H1 (cell line): Measurements from ENCODE around the gene CDH20. TPM values are rescaled to one million over a fixed set of nuclear protein-coding genes. Genes with fewer than 3 reads are reported as not detected.

Source experiments
- CTCF ChIA-PET: fragments of 300-600 bp; sonication (Branson Sonifier 250); formaldehyde crosslinking; loops from one replicate; lab custom pipeline; 2021; ENCODE audit not compliant: partially characterized antibody; lab: Charles Lee
- POLR2A ChIA-PET: fragments of 300-600 bp; sonication (Branson Sonifier 250); formaldehyde crosslinking; loops from one replicate; lab custom pipeline; 2021; ENCODE audit warnings: inconsistent platforms; ENCODE audit not compliant: partially characterized antibody; lab: Charles Lee
- DNase-seq, 2 experiments: peaks; one replicate each; pipeline versions ENCODE4 v3.0.0 to v3.0.0-alpha.2; 2010 to 2022; ENCODE audit warnings: low spot score in 2 of 2, low read depth in 1 of 2, mixed read lengths in 1 of 2
- FAIRE-seq: peaks from 2 replicates; lab custom pipeline; 2011; peaks lifted over from hg19 to GRCh38; lab: Jason Lieb, UNC
- H2AFZ ChIP-seq: 2 replicates; pipeline ENCODE4 v1.8.1; 2012; ENCODE audit warnings: low read length, inconsistent platforms
- H2AK5ac ChIP-seq: 2 replicates; pipeline ENCODE4 v1.6.1; 2013; ENCODE audit warnings: low read depth, low read length
- H2BK120ac ChIP-seq: replicated peaks from 2 replicates; pipeline ENCODE3; 2013; ENCODE audit warnings: low read depth, low read length, inconsistent platforms
- H2BK12ac ChIP-seq: 2 replicates; pipeline ENCODE4 v1.6.1; 2013; ENCODE audit warnings: low read depth, low read length
- H2BK15ac ChIP-seq: 2 replicates; pipeline ENCODE4 v1.6.1; 2013; ENCODE audit warnings: low read length
- H2BK20ac ChIP-seq: 2 replicates; pipeline ENCODE4 v1.6.1; 2013; ENCODE audit warnings: low read length
- H2BK5ac ChIP-seq: 2 replicates; pipeline ENCODE4 v1.6.1; 2013; ENCODE audit warnings: low read depth, low read length
- H3K14ac ChIP-seq: 2 replicates; pipeline ENCODE4 v1.6.1; 2013; ENCODE audit warnings: inconsistent platforms; ENCODE audit not compliant: insufficient read length
- H3K18ac ChIP-seq: 2 replicates; pipeline ENCODE4 v1.6.1; 2013; ENCODE audit warnings: low read length; ENCODE audit errors: extremely low read depth
- H3K23ac ChIP-seq: 2 replicates; pipeline ENCODE4 v1.6.1; 2013; ENCODE audit warnings: inconsistent platforms; ENCODE audit not compliant: insufficient read length
- H3K23me2 ChIP-seq: 2 replicates; pipeline ENCODE4 v1.6.1; 2013; ENCODE audit warnings: low read depth, low read length
- H3K27ac ChIP-seq: 2 replicates; pipeline ENCODE4 v1.6.1; 2011; ENCODE audit warnings: low read depth, low read length, inconsistent platforms
- H3K27me3 ChIP-seq, 4 experiments: replicated peaks in 1 of 4; 1 replicate in 1 of 4; 2 replicates in 3 of 4; pipeline versions ENCODE4 v1.6.1 to v1.8.1; 2011 to 2013; ENCODE audit warnings: low read length in 3 of 4, mild to moderate bottlenecking in 3 of 4, inconsistent platforms in 2 of 4, mixed read lengths in 2 of 4, moderate library complexity in 1 of 4; ENCODE audit not compliant: control insufficient read depth in 3 of 4, insufficient read depth in 3 of 4; ENCODE audit errors: extremely low read depth in 1 of 4
- H3K36me3 ChIP-seq, 4 experiments: 2 replicates each; pipeline versions ENCODE4 v1.6.1 to v1.8.1; 2011 to 2013; ENCODE audit warnings: mild to moderate bottlenecking in 4 of 4, low read length in 3 of 4, moderate library complexity in 2 of 4, control low read depth in 1 of 4, inconsistent platforms in 1 of 4; ENCODE audit not compliant: insufficient read depth in 4 of 4, control insufficient read depth in 2 of 4
- H3K4ac ChIP-seq: replicated peaks from 2 replicates; pipeline ENCODE3; 2013; ENCODE audit warnings: low read length, low read depth, mixed read lengths, inconsistent platforms; ENCODE audit not compliant: insufficient read length
- H3K4me1 ChIP-seq, 4 experiments: replicated peaks in 1 of 4; 1 replicate in 1 of 4; 2 replicates in 3 of 4; pipeline versions ENCODE4 v1.6.1 to v1.8.1; 2011 to 2013; ENCODE audit warnings: low read length in 3 of 4, inconsistent platforms in 2 of 4, mixed read lengths in 1 of 4; ENCODE audit not compliant: insufficient read depth in 4 of 4, control insufficient read depth in 3 of 4
- H3K4me2 ChIP-seq, 2 experiments: 2 replicates each; pipeline versions ENCODE4 v1.6.1 to v1.8.1; 2011 to 2013; ENCODE audit warnings: low read depth in 2 of 2, low read length in 2 of 2, control low read depth in 1 of 2, inconsistent platforms in 1 of 2, mild to moderate bottlenecking in 1 of 2; ENCODE audit not compliant: insufficient read depth in 1 of 2
- H3K4me3 ChIP-seq, 4 experiments: fragments of 200-600, 300-600 bp in 1 of 4; sonication (generic), shearing (Covaris generic), sonication (Bioruptor Twin) in 1 of 4; 2 replicates each; pipeline versions ENCODE4 v1.5.1 to v1.8.1; 2011 to 2016; ENCODE audit warnings: low read length in 4 of 4, low read depth in 3 of 4, control low read depth in 2 of 4, inconsistent platforms in 2 of 4, mild to moderate bottlenecking in 2 of 4, mixed read lengths in 1 of 4, moderate library complexity in 1 of 4; ENCODE audit not compliant: insufficient read depth in 2 of 4; ENCODE audit errors: extremely low read depth in 1 of 4
- H3K56ac ChIP-seq: replicated peaks from 2 replicates; pipeline ENCODE3; 2013; ENCODE audit warnings: low read depth, mild to moderate bottlenecking, mixed read lengths, low read length, inconsistent platforms; ENCODE audit not compliant: insufficient read length
- H3K79me1 ChIP-seq: 2 replicates; pipeline ENCODE4 v1.6.1; 2013; ENCODE audit warnings: low read depth, low read length, control low read depth
- H3K79me2 ChIP-seq, 2 experiments: 2 replicates each; pipeline versions ENCODE4 v1.6.1 to v1.8.1; 2012 to 2013; ENCODE audit warnings: low read length in 2 of 2, mild to moderate bottlenecking in 2 of 2, inconsistent platforms in 1 of 2; ENCODE audit not compliant: insufficient read depth in 2 of 2, control insufficient read depth in 1 of 2
- H3K9ac ChIP-seq, 4 experiments: replicated peaks in 1 of 4; 1 replicate in 1 of 4; 2 replicates in 3 of 4; pipeline versions ENCODE4 v1.6.1 to v1.8.1; 2011 to 2013; ENCODE audit warnings: low read depth in 3 of 4, low read length in 3 of 4, control low read depth in 2 of 4, mild to moderate bottlenecking in 2 of 4, moderate library complexity in 2 of 4, inconsistent platforms in 1 of 4; ENCODE audit errors: extremely low read depth in 1 of 4
- H3K9me3 ChIP-seq, 2 experiments: 2 replicates each; pipeline versions ENCODE4 v1.6.1 to v1.8.1; 2012 to 2013; ENCODE audit warnings: mild to moderate bottlenecking in 2 of 2, moderate library complexity in 2 of 2, control low read depth in 1 of 2, inconsistent platforms in 1 of 2, low read depth in 1 of 2, low read length in 1 of 2, mixed read lengths in 1 of 2; ENCODE audit not compliant: insufficient read depth in 2 of 2
- H4K20me1 ChIP-seq, 2 experiments: replicated peaks in 1 of 2; 2 replicates each; pipeline versions ENCODE3 to v1.8.1; 2011 to 2013; ENCODE audit warnings: inconsistent platforms in 2 of 2, low read length in 2 of 2, mild to moderate bottlenecking in 1 of 2; ENCODE audit not compliant: insufficient read depth in 2 of 2, control insufficient read depth in 1 of 2
- H4K5ac ChIP-seq: 2 replicates; pipeline ENCODE4 v1.6.1; 2013; ENCODE audit warnings: low read length, low read depth, mixed read lengths, inconsistent platforms; ENCODE audit not compliant: insufficient read length
- H4K8ac ChIP-seq: 2 replicates; pipeline ENCODE4 v1.8.0; 2013; ENCODE audit warnings: mild to moderate bottlenecking, moderate library complexity, low read length, inconsistent platforms; ENCODE audit not compliant: insufficient read depth; ENCODE audit errors: extremely low read depth
- H4K91ac ChIP-seq: replicated peaks from 2 replicates; pipeline ENCODE3; 2013; ENCODE audit warnings: low read length, mixed read lengths, inconsistent platforms; ENCODE audit not compliant: insufficient read length
- ASH2L ChIP-seq: fragments of 200-600, 300-600 bp; sonication (generic); IDR thresholded peaks from one replicate; pipeline ENCODE4 v1.7.1; 2017; ENCODE audit warnings: low read length
- CEBPB ChIP-seq: IDR thresholded peaks from 2 replicates; pipeline ENCODE4 v1.6.1; 2012; ENCODE audit warnings: low read depth, low read length
- CHD1 ChIP-seq: IDR thresholded peaks from 2 replicates; pipeline ENCODE4 v1.6.1; 2012; ENCODE audit warnings: low read depth, low read length, improper control_type of control experiment
- CHD2 ChIP-seq: IDR thresholded peaks from 2 replicates; pipeline ENCODE4 v1.6.1; 2012; ENCODE audit warnings: low read length, improper control_type of control experiment
- JUN ChIP-seq: IDR thresholded peaks from 2 replicates; pipeline ENCODE4 v1.6.1; 2011; ENCODE audit warnings: low read depth, mild to moderate bottlenecking, improper control_type of control experiment, low read length
- NANOG ChIP-seq: IDR thresholded peaks from 2 replicates; pipeline ENCODE4 v1.6.1; 2011; ENCODE audit warnings: low read length, low read depth, mild to moderate bottlenecking, inconsistent platforms; ENCODE audit not compliant: insufficient read depth, poor library complexity, severe bottlenecking
- RAD21 ChIP-seq, 2 experiments: IDR thresholded peaks in 1 of 2; conservative IDR thresholded peaks in 1 of 2; 2 replicates each; pipeline ENCODE4 v1.6.1; 2011; ENCODE audit warnings: low read depth in 2 of 2, low read length in 2 of 2, improper control_type of control experiment in 1 of 2, inconsistent platforms in 1 of 2, mild to moderate bottlenecking in 1 of 2, moderate library complexity in 1 of 2
- WGBS, 2 experiments: shearing (Covaris generic) in 1 of 2; methylation state at CpG; one replicate each; pipeline versions ENCODE4 v1.1.6 to v1.1.7; 2013 to 2015; ENCODE audit warnings: low lambda C conversion rate in 2 of 2, mixed read lengths in 2 of 2, inconsistent platforms in 1 of 2, low coverage in 1 of 2, missing lambda C conversion rate in 1 of 2; ENCODE audit not compliant: insufficient replicate concordance in 2 of 2, insufficient coverage in 1 of 2, insufficient read length in 1 of 2; ENCODE audit errors: extremely low coverage in 1 of 2, missing lambda C conversion rate in 1 of 2; 5-methylcytosine and 5-hydroxymethylcytosine counted together
- polyA plus RNA-seq, 7 experiments: library from polyadenylated mRNA; depleted of rRNA in 3 of 7; stranded (reverse) in 5 of 7; unstranded in 2 of 7; fragments of >200 nt in 5 of 7; fragments of 200-250 nt in 2 of 7; gene quantifications; 1 replicate in 5 of 7; 2 replicates in 1 of 7; 4 replicates in 1 of 7; pipeline versions ENCODE4 v1.2.1 to v1.2.3, GENCODE V29; 2011 to 2013; ENCODE audit warnings: missing spikeins in 2 of 7, mixed read lengths in 2 of 7
- total RNA-seq: library from RNA; stranded (reverse); fragmentation: NEBNext Ultra II Directional; extraction: Animal tissue kit (Norgen Biotek cat#: 25700); gene quantifications from 2 replicates; pipeline ENCODE4 v1.2.1, GENCODE V29; 2021
- TF ChIP-seq, protein P1 (sequence below): IDR thresholded peaks from 2 replicates; pipeline ENCODE4 v1.6.1; 2012; ENCODE audit warnings: inconsistent platforms

The CDH20 gene
- total and polyA plus RNA-seq, 2 of the 8 experiments (the other 6 are each of a cell fraction or from before 2014, with no cell fraction given): 0.07 to 0.12 TPM

DNA sequence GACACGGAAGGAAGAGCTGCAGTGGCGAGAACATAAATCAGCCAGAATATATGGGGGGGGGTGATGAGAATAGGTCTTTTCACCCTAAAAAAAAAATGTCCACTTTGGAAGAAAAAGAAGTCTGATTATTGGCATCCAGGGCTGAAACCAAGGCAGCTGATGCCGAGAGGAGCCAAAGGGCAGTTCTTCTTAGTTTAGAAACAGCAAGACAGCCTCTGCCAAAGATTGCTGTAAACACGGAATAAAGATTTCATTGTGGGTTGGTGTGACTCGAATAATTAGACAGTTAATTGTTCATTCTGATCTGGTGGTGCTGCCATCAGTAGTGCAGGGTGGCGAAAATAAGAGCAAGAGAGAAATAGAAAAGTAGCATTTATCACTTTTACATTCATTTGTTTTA lies 3.5 kb downstream of the CDH20 start:
- no peak overlapping the region for H4K8ac ChIP-seq
- FAIRE-seq: no peak
- H4K5ac ChIP-seq: no peak overlapping the region
- H3K4me2 ChIP-seq: no peak overlapping the region
- no peak overlapping the region for H2BK12ac ChIP-seq
- TF ChIP-seq CHD2: no peak
- TF ChIP-seq, protein P1, sequence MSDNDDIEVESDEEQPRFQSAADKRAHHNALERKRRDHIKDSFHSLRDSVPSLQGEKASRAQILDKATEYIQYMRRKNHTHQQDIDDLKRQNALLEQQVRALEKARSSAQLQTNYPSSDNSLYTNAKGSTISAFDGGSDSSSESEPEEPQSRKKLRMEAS: no peak
- no peak for TF ChIP-seq RAD21 (IDR thresholded peaks at IDR 0.05 in 1 of 2, conservative IDR thresholded peaks at IDR 0.05 in 1 of 2; ENCODE audit: low read depth in 2 of 2, low read length in 2 of 2)
- no peak for TF ChIP-seq NANOG
- TF ChIP-seq CEBPB: no peak
- TF ChIP-seq JUN: no peak
- no peak for TF ChIP-seq ASH2L
- TF ChIP-seq CHD1: no peak
- TF ChIP-seq, all 59 proteins: peak for 0
- H3K4me3 ChIP-seq: no peak overlapping the region
- H2AFZ ChIP-seq: no peak overlapping the region
- no peaks in the 10 kb centered on the region for H4K20me1 ChIP-seq
- H3K79me1 ChIP-seq: no peaks in the 10 kb centered on the region
- no peak overlapping the region for H2AK5ac ChIP-seq
- H3K56ac ChIP-seq: no peak overlapping the region
- H3K9ac ChIP-seq: no peak overlapping the region
- CTCF ChIA-PET: interaction anchor here (0.9 to 4.7 kb wide), 2 partner anchors 135 to 166 kb away, joined by 3 to 25 read pairs; no protein-coding TSS in a partner anchor
- H2BK5ac ChIP-seq: no peak overlapping the region
- no peak overlapping the region for H3K18ac ChIP-seq
- H3K27ac ChIP-seq: no peak overlapping the region
- no peak overlapping the region for H3K14ac ChIP-seq
- no peak overlapping the region for H3K23ac ChIP-seq
- peaks cover 0 to 25% (median 15%) of the 10 kb centered on the region in 4 experiments; a peak in 6 of 7 replicates for H3K27me3 ChIP-seq
- no peak overlapping the region for H2BK15ac ChIP-seq
- H3K4ac ChIP-seq: no peak overlapping the region
- POLR2A ChIA-PET: no interaction called here
- no peaks in the 10 kb centered on the region; a peak in 1 of 7 replicates for H3K4me1 ChIP-seq
- H3K79me2 ChIP-seq: no peaks in the 10 kb centered on the region
- no peak overlapping the region for H2BK120ac ChIP-seq
- WGBS, 2 experiments: 83% methylated on average over 6 of the region's 6 CpGs; no CpG with 5 or more reads in 1 of the 2 experiments
- no peaks in the 10 kb centered on the region for H3K9me3 ChIP-seq
- no peak for DNase-seq
- H3K36me3 ChIP-seq: no peaks in the 10 kb centered on the region
- no peak overlapping the region for H2BK20ac ChIP-seq
- H4K91ac ChIP-seq: no peak overlapping the region
- peaks cover 17% of the 10 kb centered on the region; the same call in 1 of the 2 replicates for H3K23me2 ChIP-seq
